Measurements from ENCODE around the gene TSSK1B.
"Not testable (repeated sequence)": the region's sequence is repeated elsewhere in the genome, so short reads cannot be mapped to it uniquely, and the experiment has no call there.

Gene TSSK1B

DNA sequence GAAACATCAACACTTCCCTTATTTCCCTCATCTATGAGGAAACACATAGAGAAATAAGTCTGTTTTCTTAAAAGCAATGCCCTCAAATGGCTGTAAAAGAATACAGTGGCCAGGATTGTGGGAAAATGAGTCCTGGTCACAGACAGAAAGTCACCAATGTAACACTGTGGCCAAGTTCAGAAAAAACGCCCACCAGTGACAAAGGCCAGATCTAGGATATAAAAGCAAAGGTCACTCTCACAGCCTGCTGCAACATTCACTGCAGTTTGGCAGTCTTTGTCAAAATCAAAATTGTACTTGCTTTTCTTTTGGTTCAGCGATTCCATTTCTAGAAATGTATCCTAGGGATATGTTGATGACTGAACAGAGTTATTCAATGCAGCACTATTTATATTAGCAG lies 30.5 kb downstream of the TSSK1B start:
- in situ Hi-C loops (cut with MboI; ENCODE audit: low sequenced_read_pairs) = no loop called here

DNA sequence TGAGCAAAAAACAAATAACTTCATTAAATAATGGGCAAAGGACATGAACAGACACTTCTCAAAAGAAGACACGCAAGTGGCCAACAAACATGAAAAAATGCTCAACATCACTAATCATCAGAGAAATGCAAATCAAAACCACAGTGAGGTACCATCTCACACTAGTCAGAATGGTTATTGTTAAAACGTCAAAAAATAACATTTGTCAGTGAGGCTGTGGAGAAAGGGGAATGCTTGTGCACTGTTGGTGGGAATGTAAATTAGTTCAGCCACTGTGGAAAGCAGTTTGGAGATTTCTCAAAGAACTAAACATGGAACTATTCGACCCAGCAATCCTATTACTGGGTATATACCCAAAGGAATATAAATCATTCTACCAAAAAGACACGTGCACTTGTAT lies 36.8 kb downstream of the TSSK1B start:
- in situ Hi-C loops (cut with MboI; ENCODE audit: low sequenced_read_pairs) = not testable (repeated sequence)

- in situ Hi-C loops (cut with MboI; ENCODE audit: low sequenced_read_pairs) = no loop called here
These were observed 37.7 kb downstream of the TSSK1B start for GRCh38 chr5:113397046-113397445.

DNA sequence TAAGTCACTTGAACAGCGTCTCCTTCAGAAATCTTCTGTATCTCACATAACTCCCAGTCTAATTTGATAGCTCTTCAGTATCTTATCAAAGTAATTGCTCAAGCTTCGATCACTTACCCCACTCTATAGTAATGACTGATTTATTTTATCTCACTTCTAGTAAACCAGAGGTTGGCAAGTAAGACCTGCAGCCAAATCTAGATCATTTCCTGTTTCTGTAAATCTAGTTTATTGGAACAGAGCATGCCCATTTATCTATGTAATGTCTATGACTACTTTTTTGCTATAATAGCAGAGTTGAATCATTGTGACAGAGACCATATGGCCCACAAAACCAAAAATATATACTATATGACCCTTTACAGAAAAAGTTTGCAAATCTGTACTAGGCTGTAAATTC lies 40.1 kb downstream of the TSSK1B start:
- in situ Hi-C loops (cut with MboI; ENCODE audit: low sequenced_read_pairs) = no loop called here

GRCh38 chr5:113390224-113390623 lies 44.6 kb downstream of the TSSK1B start:
- in situ Hi-C loops (cut with MboI; ENCODE audit: low sequenced_read_pairs) = no loop called here

GRCh38 chr5:113389116-113389515 lies 45.7 kb downstream of the TSSK1B start:
- in situ Hi-C loops (cut with MboI; ENCODE audit: low sequenced_read_pairs) = no loop called here

GRCh38 chr5:113387844-113388243 lies 46.9 kb downstream of the TSSK1B start:
- in situ Hi-C loops (cut with MboI; ENCODE audit: low sequenced_read_pairs) = no loop called here

- in situ Hi-C loops (cut with MboI; ENCODE audit: low sequenced_read_pairs) = no loop called here
These were observed 50.0 kb downstream of the TSSK1B start for GRCh38 chr5:113384782-113385285.

DNA sequence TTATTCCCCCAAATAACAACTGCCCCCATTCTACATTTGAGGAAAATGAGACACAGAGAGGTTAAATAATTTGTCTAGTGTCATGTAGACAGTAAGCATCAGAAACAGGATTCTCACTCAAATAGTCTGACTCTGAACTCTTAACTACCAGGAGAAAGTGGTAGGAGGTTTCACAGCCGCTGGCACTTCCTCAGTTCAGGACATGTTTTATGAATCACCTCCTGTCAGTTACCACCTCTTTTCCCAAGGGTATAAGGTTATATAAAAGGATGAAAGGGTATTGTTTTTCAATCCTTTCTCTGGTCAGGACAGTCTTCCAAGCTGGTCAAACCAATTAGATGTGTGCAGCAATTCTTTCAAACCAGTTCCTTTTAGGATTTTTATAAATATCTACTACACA lies 52.1 kb downstream of the TSSK1B start:
- in situ Hi-C loops (cut with MboI; ENCODE audit: low sequenced_read_pairs) = no loop called here
